Lung (tissue), 12 donors: ENCODE data around the gene SCN2B. TPM values are rescaled to one million over a fixed set of nuclear protein-coding genes. Genes with fewer than 3 reads are reported as not detected.

Experiments
- ATAC-seq: fragments of 200-7000 bp; cut with Tn5 transposase; one replicate; pipeline ENCODE4 v1.9.1; 2020; ENCODE audit warnings: moderate number of reproducible peaks; ENCODE audit not compliant: insufficient read depth, low FRiP score
- DNase-seq, 3 donors: peaks; one replicate each; pipeline ENCODE4 v3.0.0-alpha.2; 2013 to 2017
- H3K27ac ChIP-seq, 2 donors: one replicate each; pipeline ENCODE4 v1.5.1; 2013; ENCODE audit warnings: mild to moderate bottlenecking in 2 of 2, moderate library complexity in 2 of 2, control low read depth in 1 of 2, inconsistent platforms in 1 of 2, low read depth in 1 of 2, low read length in 1 of 2
- H3K27me3 ChIP-seq, 3 donors: one replicate each; pipeline ENCODE4 v1.5.1; 2013; ENCODE audit warnings: low read length in 2 of 3; ENCODE audit not compliant: control insufficient read depth in 3 of 3, insufficient read depth in 3 of 3
- H3K36me3 ChIP-seq, 4 donors: one replicate each; pipeline ENCODE4 v1.5.1; 2013; ENCODE audit warnings: low read length in 4 of 4, mild to moderate bottlenecking in 1 of 4, moderate library complexity in 1 of 4; ENCODE audit not compliant: control insufficient read depth in 4 of 4, insufficient read depth in 4 of 4
- H3K4me1 ChIP-seq, 5 donors: one replicate each; pipeline ENCODE4 v1.5.1; 2013; ENCODE audit warnings: low read length in 5 of 5, mild to moderate bottlenecking in 2 of 5, moderate library complexity in 1 of 5; ENCODE audit not compliant: control insufficient read depth in 5 of 5, insufficient read depth in 5 of 5
- H3K4me3 ChIP-seq: one replicate; pipeline ENCODE4 v1.5.1; 2013; ENCODE audit warnings: mild to moderate bottlenecking, control low read depth, moderate library complexity
- H3K9ac ChIP-seq, 2 donors: one replicate each; pipeline ENCODE4 v1.5.1; 2013; ENCODE audit warnings: low read length in 2 of 2, control low read depth in 1 of 2; ENCODE audit not compliant: insufficient read depth in 1 of 2
- H3K9me3 ChIP-seq, 4 donors: one replicate each; pipeline ENCODE4 v1.5.1; 2013; ENCODE audit warnings: low read length in 3 of 4, mild to moderate bottlenecking in 1 of 4, moderate library complexity in 1 of 4; ENCODE audit not compliant: control insufficient read depth in 4 of 4, insufficient read depth in 3 of 4
- WGBS, 2 donors: extraction: QIAGEN DNeasy Blood & Tissue Kit; methylation state at CpG; one replicate each; pipeline ENCODE4 v1.1.7; 2013; 5-methylcytosine and 5-hydroxymethylcytosine counted together
- polyA plus RNA-seq, 2 donors: library from polyadenylated mRNA; stranded (reverse); fragments of 200-250 nt; gene quantifications; one replicate each; pipeline ENCODE4 v1.2.1, GENCODE V29; 2013
- total RNA-seq, 2 donors: library from RNA; depleted of rRNA in 1 of 2; stranded (reverse); fragments of >200 nt in 1 of 2; gene quantifications; one replicate each; pipeline ENCODE4 v1.2.1, GENCODE V29; 2014 to 2021
- TF ChIP-seq, protein P1 (sequence below): IDR thresholded peaks from 2 replicates; pipeline ENCODE4 v1.5.1; 2012; ENCODE audit warnings: mild to moderate bottlenecking; ENCODE audit errors: control extremely low read depth, extremely low read depth
- donor health status: control.
- donor health status: control.
- donor health status: Bipolar disorder and iron deficiency.
- donor health status: healthy.
- donor health status: DM: yes; HTN: yes; CAD: no.

SCN2B gene
- total and polyA plus RNA-seq, 4 donors = 0.03 to 1.6 (median 0.62) TPM

DNA sequence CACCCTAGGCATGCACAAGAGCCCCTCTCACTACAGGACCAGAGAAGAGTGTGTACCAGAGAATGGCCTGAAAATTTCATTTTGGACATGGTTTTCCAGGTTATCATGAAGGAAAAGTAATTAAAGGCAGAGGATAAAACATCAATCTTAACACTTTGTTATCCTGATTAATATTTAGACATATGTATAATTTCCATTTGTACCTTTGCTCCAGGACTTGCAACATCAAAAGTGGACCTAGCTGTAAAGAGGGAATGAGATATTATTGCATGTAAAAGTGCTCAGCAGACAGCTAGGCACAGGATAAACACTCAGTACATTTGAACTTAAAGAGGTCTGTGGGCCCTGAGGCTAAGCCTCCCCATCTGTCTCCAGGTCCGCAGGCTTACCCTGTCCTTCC, 21.8 kb downstream of the SCN2B start:
- Histone ChIP-seq H3K4me1 (peaks cover 0 to 49% (median 14%) of the 10 kb centered on the region in 5 donors), H3K9me3 (peaks cover 0 to 2% (median 0%) of the 10 kb centered on the region in 4 donors), H3K27ac (no peak overlapping the region), H3K27me3 (peaks cover 0 to 58% (median 32%) of the 10 kb centered on the region in 3 donors), H3K9ac (no peak overlapping the region), H3K4me3 (no peak overlapping the region), H3K36me3 (no peaks in the 10 kb centered on the region)
- TF ChIP-seq, protein P1, sequence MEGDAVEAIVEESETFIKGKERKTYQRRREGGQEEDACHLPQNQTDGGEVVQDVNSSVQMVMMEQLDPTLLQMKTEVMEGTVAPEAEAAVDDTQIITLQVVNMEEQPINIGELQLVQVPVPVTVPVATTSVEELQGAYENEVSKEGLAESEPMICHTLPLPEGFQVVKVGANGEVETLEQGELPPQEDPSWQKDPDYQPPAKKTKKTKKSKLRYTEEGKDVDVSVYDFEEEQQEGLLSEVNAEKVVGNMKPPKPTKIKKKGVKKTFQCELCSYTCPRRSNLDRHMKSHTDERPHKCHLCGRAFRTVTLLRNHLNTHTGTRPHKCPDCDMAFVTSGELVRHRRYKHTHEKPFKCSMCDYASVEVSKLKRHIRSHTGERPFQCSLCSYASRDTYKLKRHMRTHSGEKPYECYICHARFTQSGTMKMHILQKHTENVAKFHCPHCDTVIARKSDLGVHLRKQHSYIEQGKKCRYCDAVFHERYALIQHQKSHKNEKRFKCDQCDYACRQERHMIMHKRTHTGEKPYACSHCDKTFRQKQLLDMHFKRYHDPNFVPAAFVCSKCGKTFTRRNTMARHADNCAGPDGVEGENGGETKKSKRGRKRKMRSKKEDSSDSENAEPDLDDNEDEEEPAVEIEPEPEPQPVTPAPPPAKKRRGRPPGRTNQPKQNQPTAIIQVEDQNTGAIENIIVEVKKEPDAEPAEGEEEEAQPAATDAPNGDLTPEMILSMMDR = no peak
- 86 to 96% methylated on average over 1 of the region's 1 CpG for WGBS, 2 donors
- ATAC-seq = no peak
- no peak for DNase-seq

DNA sequence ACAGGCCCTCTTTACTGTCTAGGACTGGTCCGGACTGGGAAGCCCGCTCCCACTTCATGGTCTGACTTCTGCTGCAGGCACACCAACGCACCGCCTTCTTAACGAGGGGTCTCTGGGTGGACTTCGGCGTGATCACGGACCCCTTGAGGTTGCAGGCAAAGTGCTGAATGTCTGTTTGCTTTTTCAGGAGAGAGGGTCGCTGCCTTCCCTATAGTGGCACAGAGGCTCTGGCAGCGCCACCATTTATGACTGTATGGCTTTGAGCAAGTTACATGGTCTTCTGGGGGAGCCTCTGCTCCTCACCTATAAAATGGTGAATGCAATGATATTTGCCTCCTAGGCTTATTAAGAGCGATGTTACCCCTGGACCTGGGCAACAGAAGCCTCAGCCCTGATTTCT, 22.5 kb downstream of the SCN2B start:
- H3K9me3 ChIP-seq = peaks cover 0 to 2% (median 0%) of the 10 kb centered on the region in 4 donors
- no peaks in the 10 kb centered on the region for H3K36me3 ChIP-seq
- H3K27ac ChIP-seq = no peak overlapping the region
- TF ChIP-seq, protein P1 = no peak
- ATAC-seq (no peak), DNase-seq (no peak)
- H3K9ac ChIP-seq = no peak overlapping the region
- peaks cover 0 to 58% (median 32%) of the 10 kb centered on the region in 3 donors for H3K27me3 ChIP-seq
- peaks cover 0 to 49% (median 14%) of the 10 kb centered on the region in 5 donors for H3K4me1 ChIP-seq
- no peak overlapping the region for H3K4me3 ChIP-seq
- WGBS, 2 donors = 80 to 82% methylated on average over 11 of the region's 11 CpGs

DNA sequence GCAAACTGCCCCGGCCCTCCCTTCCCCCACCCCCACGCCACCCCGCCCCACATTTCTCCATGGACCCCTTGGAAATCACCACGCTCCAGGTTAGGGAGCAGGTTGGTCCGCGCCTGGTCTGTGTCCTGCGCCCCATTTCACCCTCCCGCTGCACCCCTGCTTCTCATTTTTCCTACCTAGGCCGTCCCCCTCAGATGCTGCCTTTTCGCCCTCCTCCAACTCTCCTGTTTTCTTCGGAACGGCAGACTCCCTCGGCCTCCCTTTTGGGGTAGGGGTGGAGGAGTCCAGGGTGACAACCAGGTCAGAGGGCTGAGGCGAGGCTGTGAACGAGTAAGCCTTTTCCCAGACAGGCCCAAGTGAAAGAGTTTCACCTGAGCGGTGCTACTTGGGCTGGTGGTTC, 22.9 kb downstream of the SCN2B start:
- Histone ChIP-seq H3K9me3 (peaks cover 0 to 2% (median 0%) of the 10 kb centered on the region in 4 donors), H3K4me3 (no peak overlapping the region), H3K9ac (no peak overlapping the region), H3K27me3 (peaks cover 0 to 56% (median 30%) of the 10 kb centered on the region in 3 donors), H3K4me1 (peaks cover 0 to 53% (median 14%) of the 10 kb centered on the region in 5 donors), H3K36me3 (no peaks in the 10 kb centered on the region), H3K27ac (no peak overlapping the region)
- WGBS, 2 donors = 29 to 31% methylated on average over 13 to 16 of the region's 16 CpGs
- DNase-seq = no peak
- no peak for ATAC-seq
- TF ChIP-seq, protein P1 = no peak
